ENCODE results near the gene AK8.

DNA sequence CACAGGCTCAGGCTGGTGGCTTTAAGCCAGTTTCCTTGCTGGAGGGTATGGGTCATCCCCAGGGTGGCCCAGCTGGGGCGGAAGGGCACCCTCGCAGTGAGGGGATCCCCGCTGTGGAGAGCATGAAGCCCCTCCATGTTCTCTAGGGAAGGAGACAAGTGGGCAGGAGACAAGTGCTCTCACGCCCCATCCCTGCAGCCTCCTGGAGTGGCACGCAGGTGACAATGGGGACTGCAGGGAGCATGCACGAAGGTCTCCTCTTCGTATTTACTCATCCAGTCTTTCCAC, 124.5 kb downstream of the AK8 start:
- TF ChIP-seq CTCF (IDR thresholded peaks at IDR 0.05), result no peak
- TF ChIP-seq POLR2A (IDR thresholded peaks at IDR 0.05), result no peak

Measured in vagina (tissue), 2 donors.